GM13977 (cell line): ENCODE measurements around the gene RBP3.
"Not testable (repeated sequence)": the region's sequence is repeated elsewhere in the genome, so short reads cannot be mapped to it uniquely, and the experiment has no call there.

Experiments used
- DNase-seq: peaks from one replicate; pipeline ENCODE4 v3.0.0; 2012; ENCODE audit warnings: low spot score
- in situ Hi-C: fragments of 300-500 bp; cut with MboI; formaldehyde crosslinking; loops from one replicate; pipeline ENCODE4 v1.12.0; 2022; ENCODE audit warnings: low sequenced_read_pairs, low pct_unique_long_range_greater_than_20kb, mixed read lengths, inconsistent platforms; ENCODE audit not compliant: unreplicated experiment
- TF ChIP-seq, protein P1 (sequence below): IDR thresholded peaks from 2 replicates; pipeline ENCODE4 v1.5.1; 2012; ENCODE audit warnings: mild to moderate bottlenecking, control low read depth; ENCODE audit not compliant: insufficient read depth; ENCODE audit errors: extremely low read depth, missing control alignments

Gene RBP3

DNA sequence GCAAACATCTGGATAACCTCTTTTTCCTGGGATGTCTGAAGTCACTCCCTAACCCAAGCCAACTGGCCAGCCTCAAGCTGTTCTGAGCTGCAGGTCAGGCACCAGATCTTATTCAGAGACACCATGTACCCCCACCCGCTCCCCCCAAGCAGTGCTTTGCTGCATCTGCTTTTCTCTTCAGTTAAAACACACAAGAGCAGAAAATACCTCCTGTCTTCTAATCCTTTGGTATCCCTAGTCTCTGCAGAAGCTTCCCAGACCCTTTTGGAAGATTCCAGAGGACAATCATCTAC is 32.9 kb downstream of the RBP3 start:
- in situ Hi-C loops: loop anchor here (25.0 kb wide), 1 partner anchor 1094 kb away; the partner anchor contains the start of gene ANTXRL
- no peak for DNase-seq
- TF ChIP-seq, protein P1, sequence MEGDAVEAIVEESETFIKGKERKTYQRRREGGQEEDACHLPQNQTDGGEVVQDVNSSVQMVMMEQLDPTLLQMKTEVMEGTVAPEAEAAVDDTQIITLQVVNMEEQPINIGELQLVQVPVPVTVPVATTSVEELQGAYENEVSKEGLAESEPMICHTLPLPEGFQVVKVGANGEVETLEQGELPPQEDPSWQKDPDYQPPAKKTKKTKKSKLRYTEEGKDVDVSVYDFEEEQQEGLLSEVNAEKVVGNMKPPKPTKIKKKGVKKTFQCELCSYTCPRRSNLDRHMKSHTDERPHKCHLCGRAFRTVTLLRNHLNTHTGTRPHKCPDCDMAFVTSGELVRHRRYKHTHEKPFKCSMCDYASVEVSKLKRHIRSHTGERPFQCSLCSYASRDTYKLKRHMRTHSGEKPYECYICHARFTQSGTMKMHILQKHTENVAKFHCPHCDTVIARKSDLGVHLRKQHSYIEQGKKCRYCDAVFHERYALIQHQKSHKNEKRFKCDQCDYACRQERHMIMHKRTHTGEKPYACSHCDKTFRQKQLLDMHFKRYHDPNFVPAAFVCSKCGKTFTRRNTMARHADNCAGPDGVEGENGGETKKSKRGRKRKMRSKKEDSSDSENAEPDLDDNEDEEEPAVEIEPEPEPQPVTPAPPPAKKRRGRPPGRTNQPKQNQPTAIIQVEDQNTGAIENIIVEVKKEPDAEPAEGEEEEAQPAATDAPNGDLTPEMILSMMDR: no peak

DNA sequence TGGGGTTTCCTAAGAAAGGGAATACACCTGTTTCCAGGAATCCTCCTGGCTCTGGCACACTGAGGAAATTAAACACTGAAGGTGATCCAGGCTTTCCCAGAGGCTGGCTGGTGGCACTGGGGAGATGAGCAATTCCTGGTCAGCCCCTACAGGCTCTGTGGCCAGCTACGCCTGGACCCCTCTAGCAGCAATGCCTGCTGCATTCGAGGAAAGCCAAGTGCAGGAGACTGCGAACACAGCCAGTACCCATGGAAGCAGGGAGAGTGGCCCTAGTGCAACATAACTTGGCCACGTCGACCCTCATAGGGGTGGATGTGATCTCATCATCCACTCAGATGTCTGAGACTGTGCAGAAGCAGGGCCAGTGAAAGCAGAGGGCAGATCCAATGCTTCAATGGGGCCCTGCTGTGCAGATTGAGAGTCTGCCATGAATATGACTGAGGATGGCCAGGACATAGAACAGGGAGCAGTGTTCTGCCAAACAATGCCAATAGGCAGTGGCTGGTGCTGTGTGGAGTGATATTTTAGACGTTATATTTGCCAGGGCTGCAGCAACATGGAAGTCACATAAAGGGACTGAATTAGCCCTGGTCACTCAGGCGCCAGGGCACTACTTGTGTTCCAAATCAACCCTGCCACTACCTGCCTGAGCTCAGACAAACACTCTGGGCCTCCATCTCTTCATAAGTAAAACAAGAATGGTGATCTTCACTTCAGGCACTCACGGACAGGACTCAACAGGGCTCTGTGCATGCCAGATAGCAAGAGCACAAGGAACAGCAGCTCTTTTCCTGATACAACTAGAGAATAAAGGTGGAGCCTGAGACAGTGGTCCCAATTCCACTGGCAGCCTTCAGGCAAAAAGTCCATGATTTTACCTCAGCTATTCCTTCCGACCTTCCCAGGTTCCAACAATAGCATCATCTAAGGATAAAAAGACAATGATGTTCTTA is 33.5 kb downstream of the RBP3 start:
- DNase-seq: no peak
- TF ChIP-seq, protein P1: no peak
- in situ Hi-C loops: loop anchor here (25.0 kb wide), 1 partner anchor 1094 kb away; the partner anchor contains the start of gene ANTXRL

DNA sequence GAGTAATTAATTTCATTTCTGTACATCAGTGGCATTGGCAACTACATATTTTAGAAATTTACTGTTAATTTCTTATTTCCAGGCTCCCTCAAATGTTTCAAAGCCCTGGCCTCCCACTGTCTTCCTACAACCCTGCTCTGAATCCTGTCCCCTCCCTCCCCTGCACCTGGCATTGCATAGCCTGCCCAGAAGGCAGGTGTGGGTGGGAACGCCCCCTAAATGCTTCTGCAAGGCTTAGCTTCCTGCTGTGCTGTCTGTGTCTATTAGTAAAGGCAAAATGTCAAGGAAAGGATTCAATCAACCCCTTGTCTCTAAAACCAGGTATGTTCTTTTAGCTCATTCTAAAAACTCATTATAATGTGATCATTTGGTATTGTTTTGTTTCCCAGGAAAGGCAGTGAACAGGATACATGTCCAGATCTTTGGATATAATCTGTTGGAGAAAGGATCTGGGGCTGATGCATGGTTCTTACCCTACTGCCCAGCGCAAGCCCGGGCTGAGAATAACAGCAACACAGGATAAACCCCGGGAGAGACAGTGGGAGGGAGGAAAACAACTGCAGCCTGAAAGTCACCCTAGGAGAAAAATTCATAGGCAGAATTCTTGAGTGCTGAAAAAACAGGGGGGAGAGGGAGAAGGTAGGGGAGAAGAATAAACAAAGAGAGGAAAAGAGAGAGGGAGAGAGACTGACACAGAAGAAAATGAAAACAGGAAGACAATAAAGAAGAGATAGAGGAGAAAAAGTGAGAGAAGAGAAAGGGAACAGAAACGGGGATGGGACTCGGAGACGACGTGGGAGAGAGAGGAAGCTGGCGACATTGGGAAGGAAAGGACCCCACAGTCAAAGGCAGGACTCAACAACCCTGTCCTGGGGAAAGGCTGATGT is 35.3 kb downstream of the RBP3 start:
- in situ Hi-C loops: loop anchor here (25.0 kb wide), 1 partner anchor 1096 kb away; the partner anchor contains the start of gene ANTXRL
- TF ChIP-seq, protein P1: no peak
- no peak for DNase-seq

DNA sequence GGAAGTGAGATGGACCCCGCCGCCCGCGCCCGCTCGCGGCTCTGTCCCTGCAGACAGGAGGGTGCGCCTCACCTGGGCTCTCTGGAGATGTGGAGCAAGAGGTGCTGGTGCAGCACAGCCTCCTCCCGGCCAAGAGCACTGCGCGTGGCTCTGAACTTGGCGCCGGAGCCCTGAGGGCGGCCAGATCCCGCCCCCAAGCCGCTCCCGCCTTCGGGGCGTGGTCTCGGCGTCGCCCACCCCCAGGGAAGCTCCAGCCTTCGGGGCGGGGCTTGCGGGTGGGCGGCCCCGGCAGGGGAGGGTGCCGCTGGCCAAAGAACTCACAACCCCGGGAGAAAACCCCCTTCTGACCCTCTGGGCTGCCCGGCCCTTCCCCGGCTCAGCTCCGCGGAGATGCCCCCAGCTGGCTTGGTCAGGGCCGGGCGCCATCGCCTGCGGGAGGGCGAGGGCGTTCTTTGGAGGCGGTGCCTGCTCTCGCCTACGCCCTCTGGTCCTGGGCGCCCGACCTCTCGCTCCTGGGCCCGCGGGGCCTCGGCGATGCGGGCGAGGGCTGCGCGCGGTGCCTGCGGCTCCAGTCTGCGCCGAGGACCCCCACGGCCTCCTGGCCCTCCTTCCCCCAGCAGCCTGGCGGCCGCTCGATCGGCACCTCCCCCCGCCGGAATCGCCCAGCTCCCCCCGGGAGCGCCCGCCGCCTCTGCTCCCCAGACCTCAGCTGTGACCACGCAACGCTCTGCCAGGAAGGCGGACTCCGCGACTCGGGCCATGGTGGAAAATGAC is 36.2 kb downstream of the RBP3 start, which contains the start of gene ZNF488:
TSS of gene ZNF488 (minus strand) at position 146 of the 774 bp plus-strand sequence. CDS start 15,464 bp downstream, outside the sequence.
- peak; percentile 95 for DNase-seq
- TF ChIP-seq, protein P1: no peak
- in situ Hi-C loops: loop anchor here (25.0 kb wide), 1 partner anchor 1097 kb away; the partner anchor contains the start of gene ANTXRL

- in situ Hi-C loops: loop anchor here (25.0 kb wide), 1 partner anchor 1099 kb away; the partner anchor contains the start of gene ANTXRL
- not testable (repeated sequence) for DNase-seq
Measured at GRCh38 chr10:47386104-47386503, 37.9 kb downstream of the RBP3 start.

- no peak for DNase-seq
- TF ChIP-seq, protein P1: no peak
- in situ Hi-C loops: loop anchor here (25.0 kb wide), 1 partner anchor 1102 kb away; the partner anchor contains the start of gene ANTXRL
Measured at GRCh38 chr10:47388879-47389278, 40.7 kb downstream of the RBP3 start.
